ENCODE results near the gene TRIM4.

The TRIM4 gene

GRCh38 chr7:99843808-99844207 is 75.5 kb downstream of the TRIM4 start:
- no peak overlapping the region for H3K9ac ChIP-seq (ENCODE audit: insufficient read length)
- no peak for DNase-seq (ENCODE audit: low read depth, low spot score)
- H3K9me3 ChIP-seq (ENCODE audit: low read depth, low read length), result no peaks in the 10 kb centered on the region
- TF ChIP-seq POLR2AphosphoS5 (IDR thresholded peaks at IDR 0.05; ENCODE audit: borderline replicate concordance, low read depth, low read length), result no peak
- no peak for TF ChIP-seq EZH2 (IDR thresholded peaks at IDR 0.05)
- no peak for TF ChIP-seq FOXP2 (optimal IDR thresholded peaks at IDR 0.05; ENCODE audit: control extremely low read depth, extremely low read length, insufficient read depth)
- no peak overlapping the region for H3K27ac ChIP-seq
- H3K4me3 ChIP-seq, result no peak overlapping the region
- no peaks in the 10 kb centered on the region for H3K36me3 ChIP-seq (ENCODE audit: insufficient read depth, low read length)

- Histone ChIP-seq H3K9ac (ENCODE audit: insufficient read length) (no peak overlapping the region), H3K27ac (no peak overlapping the region), H3K36me3 (ENCODE audit: insufficient read depth, low read length) (no peaks in the 10 kb centered on the region), H3K9me3 (ENCODE audit: low read depth, low read length) (no peaks in the 10 kb centered on the region), H3K4me3 (no peak overlapping the region)
- no peak for DNase-seq (ENCODE audit: low read depth, low spot score)
- no peak for TF ChIP-seq POLR2AphosphoS5 (IDR thresholded peaks at IDR 0.05; ENCODE audit: borderline replicate concordance, low read depth, low read length)
- TF ChIP-seq FOXP2 (optimal IDR thresholded peaks at IDR 0.05; ENCODE audit: control extremely low read depth, extremely low read length, insufficient read depth), result no peak
Measured at GRCh38 chr7:99842926-99843325, 76.4 kb downstream of the TRIM4 start.
